NCI-H82 treated with DMSO at 0.1 percent for 48 hours (cell line): ENCODE data around the gene TAF4.

Experiments used
- DNase-seq: peaks from one replicate; lab custom pipeline; 2025; ENCODE audit not compliant: unreplicated experiment; lab: John Stamatoyannopoulos, UW

The TAF4 gene

DNA sequence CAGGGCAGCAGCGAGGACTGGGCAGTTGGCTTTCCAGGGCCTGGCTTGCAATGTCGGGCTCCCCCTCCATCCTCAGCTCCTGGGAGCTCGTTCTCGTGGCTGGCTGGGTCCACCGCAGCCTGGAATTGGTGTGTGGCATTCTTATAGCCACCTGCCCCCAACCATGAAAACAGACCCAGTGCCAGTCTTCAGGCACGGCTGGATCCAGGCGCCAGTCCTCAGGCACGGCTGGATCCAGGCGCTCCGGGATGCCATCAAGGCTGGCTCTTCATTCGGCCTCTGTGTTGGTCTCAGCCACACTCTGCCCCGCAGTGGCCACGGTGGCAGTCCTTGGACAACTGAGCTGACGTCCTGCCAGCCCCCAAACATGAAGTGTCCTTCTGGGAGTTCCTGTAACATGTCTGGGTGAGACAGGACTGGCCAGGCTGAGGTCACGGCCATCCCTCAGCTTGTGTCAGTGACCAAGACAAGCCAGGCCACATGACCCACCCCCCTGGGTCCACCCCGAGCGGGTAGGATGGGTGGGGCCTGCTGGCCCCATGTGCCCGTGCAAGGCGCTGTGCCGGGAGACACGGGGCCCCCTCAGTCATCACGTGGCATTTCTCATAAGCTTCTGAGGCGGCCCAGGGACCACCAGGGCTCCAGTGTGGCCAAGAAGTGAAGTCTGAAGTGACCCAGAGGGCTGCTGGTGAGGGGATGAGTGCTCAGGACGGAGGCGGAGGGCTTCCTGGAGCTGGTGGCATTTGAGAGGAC is 99.0 kb downstream of the TAF4 start:
- DNase-seq: no peak

DNA sequence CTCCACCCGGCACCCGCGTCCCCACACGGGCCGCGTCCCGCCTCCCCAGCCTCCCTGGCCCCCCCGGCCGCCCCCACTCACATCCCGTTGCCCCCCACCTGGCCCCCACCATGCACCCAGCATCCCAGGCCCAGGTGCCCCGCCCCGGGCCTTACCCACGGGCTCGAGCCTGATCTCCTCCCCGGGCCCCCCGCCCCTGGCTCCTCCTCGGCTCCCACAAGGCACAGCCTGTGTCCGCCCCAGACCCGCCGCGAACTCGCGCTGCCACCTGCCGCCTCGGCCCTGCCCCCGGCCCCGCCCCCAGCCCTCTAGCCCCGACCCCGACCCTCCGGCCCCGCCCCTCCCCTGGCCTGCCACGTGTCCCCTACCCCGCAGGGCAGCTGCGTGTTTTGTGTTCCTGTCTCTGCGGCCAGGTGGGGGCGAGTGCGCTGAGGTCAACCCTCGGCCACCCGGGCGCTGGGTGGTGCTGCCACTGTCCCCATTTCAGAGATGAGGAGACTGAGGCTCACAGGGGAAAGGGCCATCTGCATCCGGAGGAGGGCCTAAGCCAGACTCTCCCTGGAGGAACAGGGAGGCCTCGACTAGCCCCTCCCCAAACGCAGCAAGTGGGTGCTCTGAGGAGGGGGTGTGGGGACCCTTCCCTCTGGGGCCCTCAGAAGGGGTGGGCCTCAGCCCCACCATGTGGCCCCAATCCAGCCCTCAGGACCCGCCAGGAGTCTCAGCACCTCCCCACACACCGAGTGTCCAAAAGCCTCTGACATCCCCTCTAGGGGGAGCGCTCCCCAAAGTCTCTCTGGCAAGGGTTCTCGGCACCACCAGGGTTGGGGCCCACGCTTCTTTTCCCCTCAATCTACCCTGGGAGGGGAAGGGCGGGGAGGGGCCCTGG is 99.8 kb downstream of the TAF4 start:
- DNase-seq: no peak

GRCh38 chr20:61964675-61965605 is 100.7 kb downstream of the TAF4 start:
- no peak for DNase-seq

- DNase-seq: no peak
Observed at GRCh38 chr20:61963885-61964674, 101.6 kb downstream of the TAF4 start.

- DNase-seq: no peak
Observed at GRCh38 chr20:61963149-61963548, 102.5 kb downstream of the TAF4 start.

DNA sequence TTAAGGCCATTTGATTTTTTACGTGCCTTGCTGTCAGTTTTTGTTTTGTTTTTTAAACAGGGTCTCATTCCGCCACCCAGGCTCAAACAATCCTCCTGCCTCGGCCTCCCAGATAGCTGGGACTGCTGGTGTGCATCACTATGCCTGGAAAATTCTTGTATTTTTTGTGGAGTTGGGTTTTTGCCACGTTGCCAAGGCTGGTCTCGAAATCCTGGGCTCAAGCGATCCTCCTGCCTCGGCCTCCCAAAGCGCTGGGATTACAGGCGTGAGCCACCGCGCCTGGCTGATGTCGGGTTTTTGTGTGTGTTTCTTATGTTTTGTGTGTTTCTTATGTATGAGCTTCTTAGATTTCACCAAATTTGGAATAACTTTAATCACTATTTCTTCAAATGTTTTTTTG is 104.8 kb downstream of the TAF4 start:
- no peak for DNase-seq

DNA sequence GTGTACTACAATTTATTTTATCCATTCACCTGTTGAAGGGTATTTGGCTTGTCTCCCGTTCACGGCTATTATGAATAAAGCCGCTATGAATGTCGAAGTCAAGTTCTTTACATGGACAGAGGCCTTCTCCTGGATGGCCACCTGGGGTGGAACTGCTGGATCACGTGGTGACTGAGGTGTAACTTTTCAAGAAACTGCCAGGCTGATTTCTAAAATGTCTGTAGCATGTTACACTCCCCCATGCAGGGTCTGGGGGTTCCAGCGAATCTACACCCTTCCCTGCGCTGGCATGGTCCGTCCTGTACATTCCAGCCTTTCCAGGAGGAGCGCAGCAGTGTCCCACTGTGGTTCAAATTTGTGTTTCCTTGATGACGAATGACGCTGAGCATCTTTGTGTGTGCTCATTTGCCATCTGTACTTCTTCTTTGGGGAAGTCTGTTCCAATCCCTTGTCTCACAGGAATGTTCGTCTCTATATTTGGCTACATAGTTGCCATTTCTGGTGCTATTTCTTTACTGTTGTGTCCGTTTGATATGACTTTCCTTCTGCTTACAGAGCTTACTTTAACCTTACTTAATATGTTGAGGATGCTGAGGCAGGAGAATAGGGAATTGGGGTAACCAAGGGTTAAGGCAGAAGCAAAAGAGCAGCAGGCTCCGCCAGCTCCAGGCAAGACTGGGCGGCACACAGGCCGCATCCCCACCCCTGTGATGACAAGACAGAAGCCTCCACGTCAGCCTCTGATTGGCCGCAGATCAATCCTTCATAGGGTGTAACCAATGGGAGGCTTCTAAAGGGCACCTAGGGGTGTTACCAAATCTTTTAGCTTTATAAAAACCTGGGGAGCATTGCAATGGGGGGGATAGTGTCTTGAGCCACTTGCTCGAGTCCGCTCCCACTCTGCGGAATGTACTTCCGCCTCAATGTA is 106.6 kb downstream of the TAF4 start:
- DNase-seq: no peak

DNA sequence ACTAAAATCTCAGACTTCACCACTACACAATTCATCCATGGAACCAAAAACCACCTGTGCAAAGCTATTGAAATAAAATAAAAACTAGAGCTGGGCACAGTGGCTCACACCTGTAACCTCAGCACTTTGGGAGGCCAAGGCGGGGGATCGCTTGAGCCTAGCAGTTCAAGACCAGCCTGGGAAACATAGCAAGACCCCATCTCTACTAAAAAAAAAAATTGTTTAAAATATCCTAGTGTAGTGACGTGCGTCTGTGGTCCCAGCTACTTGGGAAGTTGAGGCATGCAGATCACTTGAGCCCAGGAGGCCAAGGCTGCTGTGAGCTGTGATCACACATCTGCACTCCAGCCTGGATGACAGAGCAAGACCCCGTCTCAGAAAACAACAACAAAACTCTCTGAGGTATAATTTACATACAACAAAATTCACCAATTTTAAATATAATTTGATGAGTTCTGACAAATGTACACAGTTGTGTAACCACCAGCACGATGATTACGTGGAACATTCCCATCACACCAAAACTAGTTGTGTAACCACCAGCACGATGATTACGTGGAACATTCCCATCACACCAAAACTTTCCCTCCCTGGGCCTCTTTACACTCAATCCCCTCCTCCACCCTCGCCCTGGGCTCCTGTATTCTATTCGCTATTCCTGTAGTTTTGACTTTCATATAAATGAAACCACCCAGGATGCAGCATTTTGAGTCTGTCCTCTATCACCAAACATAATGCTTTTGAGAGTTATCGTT is 107.5 kb downstream of the TAF4 start:
- no peak for DNase-seq

DNA sequence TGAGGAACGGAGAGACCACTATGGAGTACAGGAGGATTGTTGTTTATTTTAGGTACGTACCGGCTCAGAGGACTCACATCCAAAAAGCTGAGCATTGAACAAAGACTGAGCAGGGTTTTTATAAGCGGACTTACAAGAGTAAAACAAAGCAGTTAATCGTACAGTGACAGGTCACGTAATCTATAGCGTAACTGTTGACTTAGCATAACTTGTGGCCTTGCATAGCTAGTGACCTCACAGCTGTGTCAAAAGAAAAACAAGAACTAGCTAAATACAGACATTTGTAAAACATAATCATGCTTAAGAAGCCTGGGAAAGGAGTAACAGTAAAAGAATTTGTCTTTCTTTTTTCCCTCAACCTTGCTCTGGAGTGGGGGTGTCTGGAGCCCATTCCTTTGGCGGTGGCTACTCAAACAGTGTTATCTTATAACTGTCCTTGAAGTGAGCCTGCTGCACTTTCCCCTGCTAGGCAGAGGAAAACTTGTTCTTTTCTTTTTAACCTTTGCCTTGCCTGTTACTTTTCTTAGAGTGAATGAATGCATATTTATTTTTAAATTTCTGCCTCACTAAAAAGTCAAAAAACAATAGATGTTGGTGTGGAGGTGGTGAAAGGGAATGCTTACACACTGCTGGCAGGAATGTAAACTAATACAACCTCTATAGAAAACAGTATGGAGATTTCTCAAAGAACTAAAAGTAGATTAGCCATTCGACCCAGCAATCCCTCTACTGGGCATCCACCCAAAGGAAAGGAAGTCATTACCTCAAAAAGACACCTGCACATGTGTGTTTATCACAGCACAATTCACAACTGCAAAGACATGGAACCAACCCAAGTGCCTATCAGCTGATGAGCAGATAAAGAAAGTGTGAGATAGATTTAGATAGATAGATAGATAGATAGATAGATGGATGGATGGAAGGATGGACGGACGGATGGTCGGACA is 109.0 kb downstream of the TAF4 start:
- no peak for DNase-seq

GRCh38 chr20:61955668-61956395 is 109.8 kb downstream of the TAF4 start:
- DNase-seq: no peak

DNA sequence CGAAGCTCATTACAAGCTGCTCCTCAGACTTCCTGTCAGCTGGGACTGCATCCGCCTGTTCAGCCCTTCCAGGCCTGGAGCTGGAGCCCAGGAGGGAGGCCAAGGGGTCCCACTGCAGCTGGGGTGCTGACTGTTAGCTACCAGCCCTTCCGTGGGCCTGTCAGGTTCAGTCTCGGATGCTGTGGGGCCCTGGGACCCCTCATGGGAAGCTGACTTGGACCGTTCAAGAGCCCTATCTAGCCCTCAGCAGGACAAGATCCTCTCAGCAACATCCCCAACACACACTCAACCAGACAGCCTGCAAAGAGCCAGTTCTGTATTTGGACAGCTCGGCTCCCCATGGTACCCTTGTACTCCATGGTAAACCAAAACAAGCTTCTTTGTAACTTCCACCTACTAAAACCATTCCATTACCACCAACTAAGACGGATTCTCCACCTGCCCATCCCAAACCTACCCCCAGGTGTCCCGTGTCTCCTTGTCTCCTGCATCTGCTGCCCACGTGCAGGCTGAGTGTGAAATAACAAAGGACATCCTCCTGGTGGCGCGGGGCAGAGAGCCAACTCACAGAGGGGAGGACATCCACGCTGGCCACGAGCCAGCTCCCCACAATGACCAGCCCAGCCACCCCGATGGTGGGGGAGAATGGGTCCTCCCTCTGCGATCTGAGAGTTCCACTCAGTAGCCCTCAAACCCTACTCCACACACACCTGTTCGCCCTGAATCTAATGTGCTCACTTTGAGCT is 111.2 kb downstream of the TAF4 start:
- DNase-seq: no peak

- no peak for DNase-seq
Observed at GRCh38 chr20:61953037-61954021, 112.4 kb downstream of the TAF4 start.

- DNase-seq: no peak
Observed at GRCh38 chr20:61951695-61952533, 113.8 kb downstream of the TAF4 start.

DNA sequence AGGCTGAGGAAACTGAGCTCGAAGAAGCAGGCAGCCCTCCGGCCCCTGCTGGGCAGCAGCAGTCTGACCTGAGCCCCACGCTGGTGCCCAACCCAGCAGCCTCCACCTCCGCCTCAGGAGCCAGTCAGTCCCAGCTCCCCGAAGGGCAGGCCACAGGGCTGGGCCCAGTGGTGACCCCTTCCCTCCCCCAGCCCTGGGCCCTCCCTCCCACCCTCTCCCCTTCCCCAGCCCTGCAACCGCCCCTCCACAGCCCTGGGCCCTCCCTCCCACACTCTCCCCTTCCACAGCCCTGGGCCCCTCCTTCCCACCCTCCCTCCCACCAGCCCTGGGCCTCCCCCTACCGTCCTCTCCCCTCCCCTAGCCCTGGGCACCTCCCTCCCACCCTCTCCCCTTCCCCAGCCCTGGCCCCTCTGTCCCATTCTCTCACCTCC is 115.0 kb downstream of the TAF4 start:
- DNase-seq: no peak
